GM19035 (cell line): ENCODE results near the gene BICD2.

Source experiments
- ATAC-seq: cut with Tn5 transposase; IDR thresholded peaks from one replicate; pipeline ENCODE4 v1.9.1; 2021; ENCODE audit not compliant: unreplicated experiment

The BICD2 gene

DNA sequence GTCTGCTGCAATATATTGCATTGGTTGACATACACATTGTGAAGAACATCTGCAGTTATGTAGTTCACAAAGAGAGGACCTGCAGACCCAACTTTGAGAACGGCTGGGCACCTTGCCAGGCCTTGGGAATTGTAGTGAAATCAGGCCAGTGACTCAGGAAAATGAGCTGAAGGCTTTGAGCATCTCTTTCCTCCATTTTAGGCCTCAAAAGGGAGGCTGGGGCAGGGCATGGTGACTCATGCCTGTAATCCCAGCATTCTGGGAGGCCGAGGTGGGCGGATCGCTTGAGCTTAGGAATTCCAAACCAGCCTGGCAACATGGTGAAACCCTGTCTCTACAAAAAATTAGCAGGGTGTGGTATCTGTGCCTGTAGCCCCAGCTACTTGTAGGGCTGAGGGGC, 93.3 kb downstream of the BICD2 start:
- no peak for ATAC-seq

GRCh38 chr9:92669890-92670708, 94.5 kb downstream of the BICD2 start, which contains the start of gene IPPK:
IPPK (minus strand) TSS chr9:92670131; CDS start chr9:92669988, 143 bp downstream.
- ATAC-seq, result peak; percentile 86

DNA sequence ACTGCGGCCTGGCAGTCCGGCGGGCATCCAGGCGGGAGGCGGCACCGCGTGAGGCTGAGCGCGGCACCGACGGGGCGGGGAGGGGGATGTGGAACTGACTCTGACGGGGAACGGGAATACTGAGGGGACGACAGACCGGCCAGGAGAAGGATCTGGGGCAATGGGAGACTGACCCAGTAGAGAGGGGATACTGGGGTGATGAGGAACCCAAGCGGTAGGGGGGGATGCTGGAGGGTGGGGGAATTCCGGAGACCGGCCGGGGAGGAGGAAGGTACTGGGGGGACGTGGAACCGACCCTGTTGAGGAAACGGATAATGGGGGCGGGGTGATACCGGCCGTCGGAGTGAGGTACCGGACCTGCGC, 95.1 kb downstream of the BICD2 start:
- peak; percentile 15 for ATAC-seq

DNA sequence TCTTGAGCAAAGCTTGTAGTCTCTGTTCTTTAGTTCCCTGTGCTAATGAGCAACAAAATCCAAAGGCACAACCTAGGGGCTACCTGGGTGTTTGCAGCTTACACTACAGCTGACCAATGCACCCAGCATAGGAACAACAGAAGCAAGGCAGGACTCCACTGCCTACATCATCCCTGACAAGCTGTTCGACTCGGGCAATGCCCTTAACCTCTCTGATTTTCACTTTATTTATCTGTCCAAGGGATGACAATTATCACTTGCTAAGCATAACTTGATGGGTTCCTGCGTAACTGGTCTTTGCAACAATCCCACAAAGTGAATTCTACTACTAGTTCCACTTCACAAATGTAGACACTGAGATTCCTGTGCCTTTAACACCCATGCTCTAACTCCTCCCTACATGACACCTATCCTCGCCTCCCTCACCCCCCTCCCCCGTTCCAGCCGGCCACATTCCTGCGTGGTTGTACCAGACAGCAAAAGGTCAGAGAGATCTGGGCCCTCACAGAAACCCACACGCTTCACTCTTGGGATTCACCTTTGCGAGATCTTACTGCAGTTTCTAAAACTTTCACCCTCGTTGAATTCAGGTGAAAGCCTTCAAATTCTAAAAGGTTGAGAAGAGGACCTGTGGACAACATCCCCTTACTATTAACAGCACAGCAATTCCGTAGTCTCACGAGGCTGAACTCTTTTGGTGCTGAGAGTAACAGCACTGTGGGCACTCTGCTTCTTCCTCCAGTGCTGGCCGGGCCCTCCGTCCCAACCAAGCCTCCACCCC, 95.7 kb downstream of the BICD2 start:
- ATAC-seq, result no peak

DNA sequence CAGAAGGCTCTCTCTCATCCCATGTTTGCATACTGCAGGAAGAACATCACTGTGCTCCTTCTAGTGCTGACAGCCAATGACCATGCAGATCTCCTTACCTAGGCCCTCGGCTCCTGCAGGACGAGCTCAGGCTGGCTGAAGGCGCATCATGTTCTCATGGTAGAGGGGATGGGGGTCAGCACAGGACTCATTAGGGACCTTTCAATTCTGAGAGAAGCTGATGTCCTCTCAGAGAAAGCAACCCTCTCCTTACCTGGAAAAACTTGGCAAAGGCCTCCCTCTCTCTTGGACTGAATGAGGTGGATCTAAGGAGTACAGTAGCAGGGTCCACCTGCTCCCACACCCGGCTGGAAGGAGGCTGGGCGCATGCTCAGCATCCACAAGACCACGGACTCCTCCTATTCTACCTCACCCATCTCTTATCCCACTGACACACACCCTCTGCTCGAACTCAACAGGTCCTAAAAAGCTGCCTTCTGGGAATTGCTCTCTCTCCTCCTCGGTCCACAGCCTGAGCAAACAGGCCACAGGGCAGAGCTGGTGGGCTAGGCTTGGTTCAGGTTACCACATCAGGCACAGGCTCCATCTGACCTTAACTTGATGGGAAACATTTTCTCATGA, 97.6 kb downstream of the BICD2 start:
- no peak for ATAC-seq

- no peak for ATAC-seq
Observed at GRCh38 chr9:92666236-92666635, 98.4 kb downstream of the BICD2 start.

GRCh38 chr9:92665836-92666235, 98.8 kb downstream of the BICD2 start:
- no peak for ATAC-seq

DNA sequence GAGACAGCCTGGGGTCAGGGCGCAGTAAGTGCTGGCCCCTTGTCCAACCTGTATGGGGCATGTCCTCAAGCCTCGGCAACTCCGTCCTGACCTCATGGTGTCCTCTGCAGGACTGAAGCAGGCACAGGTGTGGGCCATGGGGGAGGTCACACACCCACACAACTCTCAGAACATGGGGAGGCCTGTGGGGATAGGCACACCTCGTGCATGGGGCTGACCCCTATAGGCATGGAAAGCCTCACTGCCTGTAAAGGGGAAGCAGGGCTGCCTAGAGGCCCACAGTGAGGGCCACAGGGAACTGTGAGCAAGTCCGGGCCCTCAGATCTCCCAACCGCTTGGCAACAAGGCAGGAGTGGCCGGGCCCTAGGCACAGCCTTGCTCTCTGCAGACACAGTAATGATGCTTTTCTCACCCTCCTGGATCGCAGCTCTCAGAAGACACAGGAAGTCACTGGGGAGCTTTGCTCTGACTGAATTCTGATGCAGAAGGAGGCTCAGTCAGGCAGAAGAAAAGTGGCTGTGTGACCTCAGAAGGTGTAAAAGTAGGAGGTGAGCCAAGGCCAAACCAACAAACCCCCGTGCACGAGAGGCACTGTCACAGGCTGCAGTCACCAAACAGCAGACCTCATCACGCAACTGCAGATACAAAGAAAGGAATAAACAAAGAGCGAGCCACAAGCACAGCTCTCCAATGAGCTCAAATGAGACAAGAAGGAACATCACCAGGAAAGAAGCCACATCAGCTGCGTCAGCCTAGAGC, 100.1 kb downstream of the BICD2 start:
- no peak for ATAC-seq

DNA sequence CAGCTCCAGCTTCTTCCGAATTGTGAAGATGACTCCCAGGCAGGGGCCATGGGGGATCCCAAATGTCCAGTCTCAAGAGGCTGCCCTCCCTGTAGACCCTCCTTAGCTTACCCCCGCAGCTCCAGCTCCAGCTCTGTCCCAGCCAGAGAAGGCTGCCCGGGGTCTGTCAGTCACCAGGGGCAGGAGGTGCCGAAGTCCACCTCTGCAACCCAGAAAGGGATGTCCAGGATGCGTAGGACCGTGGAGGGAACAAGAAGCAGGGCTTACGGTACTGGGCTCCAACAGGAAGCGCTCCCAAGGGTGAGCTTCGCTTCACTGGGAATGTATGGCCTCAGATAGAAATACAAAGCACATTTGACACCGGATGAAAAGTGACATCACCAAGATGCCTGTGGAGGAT, 100.7 kb downstream of the BICD2 start:
- no peak for ATAC-seq

DNA sequence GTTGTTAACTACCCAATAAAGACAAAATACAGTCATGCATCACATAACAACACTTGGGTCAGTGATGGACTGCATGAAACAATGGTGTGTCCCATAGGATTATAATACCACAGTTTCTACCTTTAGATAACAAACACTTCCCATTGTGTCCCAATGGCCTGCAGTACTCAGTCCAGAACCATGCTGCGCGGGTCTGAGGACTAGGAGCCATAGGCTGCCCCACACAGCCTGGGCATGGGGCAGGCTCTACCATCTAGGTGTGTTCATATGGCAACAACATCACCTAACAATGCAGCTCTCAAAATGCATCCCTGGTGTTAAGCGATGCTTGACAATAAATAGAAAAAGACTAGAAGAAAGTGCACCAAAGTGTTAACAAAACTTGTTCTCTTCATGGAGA, 101.5 kb downstream of the BICD2 start:
- no peak for ATAC-seq

- ATAC-seq, result no peak
Observed at GRCh38 chr9:92661743-92662142, 102.9 kb downstream of the BICD2 start.
